A673 (cell line): ENCODE results near the gene NPY.

Experiments used
- CTCF ChIP-seq: fragments of 300-800, 200-600 bp; sonication (generic); conservative IDR thresholded peaks from 2 replicates; pipeline ENCODE4 v1.5.1; 2017; ENCODE audit warnings: low read depth, mild to moderate bottlenecking, antibody characterized with exemption, low read length, moderate library complexity, mixed read lengths
- EZH2 ChIP-seq: fragments of 200-600 bp; sonication (generic); IDR thresholded peaks from 2 replicates; pipeline ENCODE4 v1.6.1; 2017; ENCODE audit warnings: borderline replicate concordance, low read depth, mild to moderate bottlenecking, mixed read lengths, antibody characterized with exemption, low read length; ENCODE audit not compliant: poor library complexity, severe bottlenecking

DNA sequence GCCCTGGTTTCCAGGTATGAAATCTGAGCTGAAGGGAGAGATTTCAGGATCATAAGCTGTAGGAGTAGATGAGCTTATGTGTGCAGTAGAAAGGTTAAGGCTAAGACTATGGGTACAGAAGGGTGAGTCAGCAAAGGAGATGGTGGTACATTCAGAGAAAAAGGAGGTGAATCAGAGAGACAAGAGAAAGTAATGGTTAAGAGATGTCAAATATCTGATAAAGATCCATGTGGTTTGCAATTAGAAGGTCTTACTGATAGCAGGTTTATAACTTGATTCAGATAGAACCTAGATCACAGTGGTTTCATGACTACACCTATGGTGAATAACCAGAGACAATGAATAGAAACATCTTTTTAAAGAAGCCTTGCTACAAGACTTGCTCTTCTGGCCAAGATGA is 4.5 kb upstream of the NPY start:
- TF ChIP-seq CTCF: no peak
- TF ChIP-seq EZH2: no peak
